GM21423 (cell line): ENCODE data around the gene MIEN1.
"Not testable (repeated sequence)": the region's sequence is repeated elsewhere in the genome, so short reads cannot be mapped to it uniquely, and the experiment has no call there.

Experiments used
- ATAC-seq: cut with Tn5 transposase; IDR thresholded peaks from one replicate; pipeline ENCODE4 v1.9.1; 2021; ENCODE audit warnings: mild to moderate bottlenecking, moderate library complexity; ENCODE audit not compliant: unreplicated experiment

MIEN1 gene

DNA sequence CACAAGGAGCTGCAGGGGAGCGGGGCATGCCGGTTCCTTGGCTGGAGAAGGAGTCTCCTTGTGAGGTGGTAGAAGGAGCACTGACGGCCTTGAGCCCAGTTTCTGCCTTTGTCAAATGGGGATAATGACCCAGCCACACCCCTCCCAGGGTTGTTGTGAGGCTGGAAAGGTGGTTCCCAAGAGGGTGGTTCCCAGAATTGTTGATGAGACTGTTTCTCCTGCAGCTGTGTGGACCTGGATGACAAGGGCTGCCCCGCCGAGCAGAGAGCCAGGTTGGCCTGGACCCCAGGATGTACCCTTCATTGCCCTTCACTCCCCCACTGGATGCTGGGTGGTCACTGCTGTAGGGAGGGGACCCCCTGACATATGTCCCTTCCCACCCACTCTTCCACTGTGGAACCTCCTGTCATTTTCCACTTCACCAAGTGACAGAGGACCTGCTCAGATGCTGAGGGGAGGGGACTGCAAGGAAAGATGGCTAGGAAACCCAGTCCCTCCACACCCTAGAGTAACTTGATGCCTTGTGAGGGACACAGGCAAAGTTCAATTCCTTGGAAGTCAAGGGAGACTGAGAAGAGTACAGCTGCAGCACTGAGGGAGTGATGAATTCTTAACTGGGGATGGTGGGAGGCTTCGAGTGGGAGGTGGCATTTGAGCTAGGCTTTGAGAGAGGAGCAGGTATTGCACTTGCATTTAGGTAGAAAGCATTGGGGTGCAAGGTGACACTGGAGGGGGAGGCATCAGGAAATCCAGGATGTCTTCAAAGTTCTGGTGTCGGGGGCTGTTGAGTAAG is 10.6 kb downstream of the MIEN1 start:
- no peak for ATAC-seq

DNA sequence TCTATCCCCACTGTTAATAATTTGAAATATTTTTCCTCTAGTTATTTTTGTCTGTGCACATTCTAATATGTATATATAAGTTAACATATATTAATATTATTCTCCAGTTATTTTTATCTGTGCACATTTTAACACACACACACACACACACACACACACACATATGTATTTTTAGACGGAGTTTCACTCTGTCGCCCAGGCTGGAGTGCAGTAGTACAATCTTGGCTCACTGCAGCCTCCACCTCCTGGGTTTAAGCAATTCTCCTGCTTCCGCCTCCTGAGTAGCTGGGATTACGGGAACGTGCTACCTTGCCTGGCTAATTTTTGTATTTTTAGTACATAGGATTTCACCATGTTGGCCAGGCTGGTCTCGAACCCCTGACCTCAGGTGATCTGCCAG is 12.7 kb downstream of the MIEN1 start:
- no peak for ATAC-seq

GRCh38 chr17:39716879-39717536 is 13.3 kb downstream of the MIEN1 start:
- no peak for ATAC-seq

- no peak for ATAC-seq
These were observed 14.1 kb downstream of the MIEN1 start for GRCh38 chr17:39716073-39716818.

DNA sequence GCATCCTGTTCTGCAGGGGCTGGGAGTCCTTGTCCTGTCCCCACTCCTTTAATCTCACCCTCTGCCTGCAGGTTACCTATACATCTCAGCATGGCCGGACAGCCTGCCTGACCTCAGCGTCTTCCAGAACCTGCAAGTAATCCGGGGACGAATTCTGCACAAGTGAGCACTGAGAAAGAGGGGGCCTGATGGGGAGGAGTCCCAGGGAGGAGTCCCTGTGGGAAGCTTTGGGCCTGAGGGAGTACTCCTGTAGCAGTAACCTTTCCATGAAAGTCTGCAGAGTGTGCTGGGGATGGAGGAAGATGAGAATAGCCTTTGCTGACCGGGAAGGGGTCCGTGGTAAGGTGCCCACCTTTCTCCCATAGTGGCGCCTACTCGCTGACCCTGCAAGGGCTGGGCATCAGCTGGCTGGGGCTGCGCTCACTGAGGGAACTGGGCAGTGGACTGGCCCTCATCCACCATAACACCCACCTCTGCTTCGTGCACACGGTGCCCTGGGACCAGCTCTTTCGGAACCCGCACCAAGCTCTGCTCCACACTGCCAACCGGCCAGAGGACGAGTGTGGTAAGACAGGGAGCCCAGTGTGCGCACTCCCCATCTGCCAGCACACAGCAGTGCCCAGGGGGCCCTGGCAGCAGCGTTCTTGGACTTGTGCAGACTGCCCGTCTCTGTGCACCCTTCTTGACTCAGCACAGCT is 14.8 kb downstream of the MIEN1 start:
- no peak for ATAC-seq

- no peak for ATAC-seq
These were observed 16.1 kb downstream of the MIEN1 start for GRCh38 chr17:39714234-39714633.

- ATAC-seq: no peak
These were observed 18.5 kb downstream of the MIEN1 start for GRCh38 chr17:39711851-39712250.

GRCh38 chr17:39711071-39711470 is 19.3 kb downstream of the MIEN1 start:
- not testable (repeated sequence) for ATAC-seq

DNA sequence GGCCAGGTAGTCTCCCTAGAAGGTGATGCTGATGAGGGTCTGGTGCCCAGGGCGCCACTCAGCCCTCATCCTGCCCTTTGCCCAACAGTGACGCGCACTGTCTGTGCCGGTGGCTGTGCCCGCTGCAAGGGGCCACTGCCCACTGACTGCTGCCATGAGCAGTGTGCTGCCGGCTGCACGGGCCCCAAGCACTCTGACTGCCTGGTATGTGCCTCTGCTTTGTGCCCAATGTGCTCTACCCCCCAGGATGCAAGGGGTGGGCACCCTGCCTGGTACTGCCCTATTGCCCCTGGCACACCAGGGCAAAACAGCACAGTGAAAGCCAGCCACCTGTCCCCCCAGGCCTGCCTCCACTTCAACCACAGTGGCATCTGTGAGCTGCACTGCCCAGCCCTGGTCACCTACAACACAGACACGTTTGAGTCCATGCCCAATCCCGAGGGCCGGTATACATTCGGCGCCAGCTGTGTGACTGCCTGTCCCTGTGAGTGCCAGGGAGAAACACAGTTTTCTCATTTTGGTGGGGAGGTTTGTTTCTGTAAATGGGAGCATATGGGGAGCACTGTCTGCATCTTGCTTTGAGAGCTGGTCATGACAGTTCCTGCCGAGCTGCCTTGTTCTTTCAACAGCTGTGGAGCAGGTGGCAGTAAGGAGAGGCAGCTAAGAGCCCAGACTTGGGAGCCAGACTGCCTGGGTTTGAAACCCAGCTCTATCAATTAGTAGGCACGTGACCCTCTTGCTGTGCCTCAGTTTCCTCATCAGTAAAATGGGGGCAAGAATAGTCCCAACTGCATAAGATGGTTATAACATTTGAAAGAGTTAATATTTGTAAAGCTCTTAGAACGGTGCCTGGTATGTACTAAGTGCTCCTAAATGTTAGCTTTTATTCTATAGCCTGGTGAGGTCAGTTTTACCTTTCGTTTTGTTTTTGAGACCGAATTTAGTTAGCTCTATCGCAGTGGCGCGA is 20.1 kb downstream of the MIEN1 start:
- ATAC-seq: no peak

DNA sequence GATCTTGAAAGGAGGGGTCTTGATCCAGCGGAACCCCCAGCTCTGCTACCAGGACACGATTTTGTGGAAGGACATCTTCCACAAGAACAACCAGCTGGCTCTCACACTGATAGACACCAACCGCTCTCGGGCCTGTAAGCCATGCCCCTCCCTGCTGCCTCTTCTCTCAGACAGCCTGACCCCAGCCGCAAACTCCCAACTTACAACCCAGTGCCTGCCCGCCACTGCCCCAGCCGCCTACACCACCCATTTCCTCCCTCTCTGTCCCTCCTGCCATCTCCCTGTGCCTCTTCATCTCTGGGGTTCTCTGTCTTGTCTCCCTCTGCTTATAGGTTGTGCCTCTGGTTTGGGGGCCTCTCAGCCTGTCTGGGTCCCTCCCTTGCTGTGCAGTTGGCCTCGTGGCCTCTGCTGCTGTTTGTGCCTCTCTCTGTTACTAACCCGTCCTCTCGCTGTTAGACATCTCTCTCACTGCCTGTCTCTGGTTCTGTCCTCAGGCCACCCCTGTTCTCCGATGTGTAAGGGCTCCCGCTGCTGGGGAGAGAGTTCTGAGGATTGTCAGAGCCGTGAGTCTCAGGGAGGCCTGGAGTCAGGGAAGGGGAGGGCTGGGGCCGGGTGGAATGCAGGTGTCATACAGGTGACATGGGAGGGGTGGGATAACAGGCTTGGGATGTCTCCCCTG is 20.9 kb downstream of the MIEN1 start:
- no peak for ATAC-seq

DNA sequence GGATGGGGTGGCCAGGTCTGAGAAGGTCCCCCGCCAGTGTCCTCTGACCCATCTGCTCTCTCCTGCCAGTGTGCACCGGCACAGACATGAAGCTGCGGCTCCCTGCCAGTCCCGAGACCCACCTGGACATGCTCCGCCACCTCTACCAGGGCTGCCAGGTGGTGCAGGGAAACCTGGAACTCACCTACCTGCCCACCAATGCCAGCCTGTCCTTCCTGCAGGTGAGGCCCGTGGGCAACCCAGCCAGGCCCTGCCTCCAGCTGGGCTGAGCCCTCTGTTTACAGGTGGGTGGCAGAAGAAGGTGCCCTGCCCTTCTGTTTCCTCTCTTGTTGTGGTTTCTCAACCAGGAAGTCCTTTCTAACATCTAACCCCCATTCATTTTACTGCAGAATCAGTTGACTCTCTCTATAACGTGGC is 23.4 kb downstream of the MIEN1 start:
- ATAC-seq: no peak

DNA sequence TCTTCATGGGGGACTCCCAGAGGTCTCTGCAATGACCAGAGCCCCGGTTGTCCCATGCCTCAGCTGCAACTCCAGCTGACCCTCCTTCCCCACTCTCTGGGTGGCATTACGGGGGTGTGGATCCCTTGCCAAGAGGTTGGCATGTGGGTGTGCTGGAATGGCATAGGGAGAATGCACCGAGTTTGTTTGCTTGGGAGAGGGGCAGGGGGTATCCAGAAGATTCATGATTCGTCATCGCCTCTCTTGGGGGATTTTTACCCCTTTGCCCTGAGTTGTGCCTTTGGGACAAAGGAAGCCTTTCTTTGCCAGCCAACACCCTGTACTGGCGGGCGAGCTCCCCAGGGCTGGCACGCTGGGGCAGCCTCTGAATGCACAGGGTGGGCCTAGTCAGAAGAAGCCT is 23.9 kb downstream of the MIEN1 start:
- no peak for ATAC-seq

GRCh38 chr17:39705786-39706348 is 24.5 kb downstream of the MIEN1 start:
- ATAC-seq: no peak

- no peak for ATAC-seq
These were observed 25.3 kb downstream of the MIEN1 start for GRCh38 chr17:39704821-39705551.

- ATAC-seq: no peak
These were observed 26.4 kb downstream of the MIEN1 start for GRCh38 chr17:39703913-39704312.

- no peak for ATAC-seq
These were observed 27.1 kb downstream of the MIEN1 start for GRCh38 chr17:39702901-39703893.

- ATAC-seq: no peak
These were observed 28.4 kb downstream of the MIEN1 start for GRCh38 chr17:39701784-39702422.
